SIG-M5 (cell line): ENCODE results near the gene CLK2.

Experiments used
- DNase-seq: peaks from one replicate; lab custom pipeline; 2025; lab: John Stamatoyannopoulos, UW

Gene CLK2

GRCh38 chr1:155273343-155274245 is at the start of gene CLK2:
Gene CLK2 (minus strand): TSS chr1:155273504. CDS start chr1:155270977, 2,527 bp downstream.
- peak; percentile 84 for DNase-seq

GRCh38 chr1:155322571-155322952 is 49.3 kb upstream of the CLK2 start:
- no peak for DNase-seq

- DNase-seq: no peak
Measured at GRCh38 chr1:155321639-155322503, 48.6 kb upstream of the CLK2 start.

GRCh38 chr1:155320661-155321617 is 47.6 kb upstream of the CLK2 start, which contains the start of gene RUSC1:
Gene RUSC1 (plus strand): TSS chr1:155320894. CDS start chr1:155321774, 880 bp downstream.
- no peak for DNase-seq

GRCh38 chr1:155320252-155320651 is 46.9 kb upstream of the CLK2 start:
- no peak for DNase-seq

- no peak for DNase-seq
Measured at GRCh38 chr1:155319536-155319935, 46.2 kb upstream of the CLK2 start.

GRCh38 chr1:155318082-155318481 is 44.8 kb upstream of the CLK2 start:
- DNase-seq: no peak

- no peak for DNase-seq
Measured at GRCh38 chr1:155316922-155317321, 43.6 kb upstream of the CLK2 start.

GRCh38 chr1:155313261-155313660 is 40.0 kb upstream of the CLK2 start:
- DNase-seq: no peak

- no peak for DNase-seq
Measured at GRCh38 chr1:155309423-155310021, 36.2 kb upstream of the CLK2 start.

GRCh38 chr1:155308493-155309422 is 35.5 kb upstream of the CLK2 start, which contains the start of gene FDPS:
Gene FDPS (plus strand): TSS chr1:155308866. CDS start chr1:155309790, 924 bp downstream.
- DNase-seq: peak; percentile 99

GRCh38 chr1:155307247-155307740 is 34.0 kb upstream of the CLK2 start:
- no peak for DNase-seq

- no peak for DNase-seq
Measured at GRCh38 chr1:155305881-155306391, 32.6 kb upstream of the CLK2 start.

GRCh38 chr1:155304558-155305063 is 31.3 kb upstream of the CLK2 start:
- no peak for DNase-seq

GRCh38 chr1:155301342-155301841 is 28.1 kb upstream of the CLK2 start, which contains the start of gene PKLR:
Gene PKLR (minus strand): TSS chr1:155301438. CDS start chr1:155301395, 43 bp downstream.
- no peak for DNase-seq

- no peak for DNase-seq
Measured at GRCh38 chr1:155300553-155301329, 27.4 kb upstream of the CLK2 start.

- DNase-seq: no peak
Measured at GRCh38 chr1:155300024-155300423, 26.7 kb upstream of the CLK2 start.

- DNase-seq: no peak
Measured at GRCh38 chr1:155297384-155297783, 24.1 kb upstream of the CLK2 start.
